Measurements from ENCODE around the gene P4HB.

- TF ChIP-seq EZH2phosphoT487 (IDR thresholded peaks at IDR 0.05; ENCODE audit: insufficient read depth, low read depth) (no peak), EZH2 (IDR thresholded peaks at IDR 0.05; ENCODE audit: insufficient read depth, poor library complexity, severe bottlenecking) (no peak)
Observed at GRCh38 chr17:81841866-81842265, 18.5 kb downstream of the P4HB start.

All from GM23248 (cell line).